AG04449 (cell line): ENCODE results near the gene NMRK2.
"Not testable (repeated sequence)": the region's sequence is repeated elsewhere in the genome, so short reads cannot be mapped to it uniquely, and the experiment has no call there.

ENCODE experiments used
- CTCF ChIA-PET: fragments of 350-600 bp; formaldehyde crosslinking; extraction: SDS; loops from one replicate; lab custom pipeline; 2021; ENCODE audit warnings: antibody characterized with exemption; lab: Yijun Ruan, JAX
- POLR2A ChIA-PET: fragments of 400-600, 350-600 bp; formaldehyde crosslinking; extraction: SDS; loops from one replicate; lab custom pipeline; 2020; ENCODE audit warnings: antibody characterized with exemption, inconsistent platforms; lab: Yijun Ruan, JAX
- DNase-seq: peaks from one replicate; pipeline ENCODE4 v3.0.0-alpha.2; 2010; ENCODE audit warnings: low read depth, low spot score
- H3K4me3 ChIP-seq: 2 replicates; pipeline ENCODE4 v1.5.1; 2011; ENCODE audit warnings: low read depth, mild to moderate bottlenecking, control low read depth, low read length
- TF ChIP-seq, protein P1 (sequence below): IDR thresholded peaks from one replicate; pipeline ENCODE4 v1.5.1; 2011; ENCODE audit warnings: mild to moderate bottlenecking, moderate library complexity, low read length, control low read depth, inconsistent platforms; ENCODE audit not compliant: insufficient read depth; ENCODE audit errors: missing control alignments

Gene NMRK2, protein sequence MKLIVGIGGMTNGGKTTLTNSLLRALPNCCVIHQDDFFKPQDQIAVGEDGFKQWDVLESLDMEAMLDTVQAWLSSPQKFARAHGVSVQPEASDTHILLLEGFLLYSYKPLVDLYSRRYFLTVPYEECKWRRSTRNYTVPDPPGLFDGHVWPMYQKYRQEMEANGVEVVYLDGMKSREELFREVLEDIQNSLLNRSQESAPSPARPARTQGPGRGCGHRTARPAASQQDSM

DNA sequence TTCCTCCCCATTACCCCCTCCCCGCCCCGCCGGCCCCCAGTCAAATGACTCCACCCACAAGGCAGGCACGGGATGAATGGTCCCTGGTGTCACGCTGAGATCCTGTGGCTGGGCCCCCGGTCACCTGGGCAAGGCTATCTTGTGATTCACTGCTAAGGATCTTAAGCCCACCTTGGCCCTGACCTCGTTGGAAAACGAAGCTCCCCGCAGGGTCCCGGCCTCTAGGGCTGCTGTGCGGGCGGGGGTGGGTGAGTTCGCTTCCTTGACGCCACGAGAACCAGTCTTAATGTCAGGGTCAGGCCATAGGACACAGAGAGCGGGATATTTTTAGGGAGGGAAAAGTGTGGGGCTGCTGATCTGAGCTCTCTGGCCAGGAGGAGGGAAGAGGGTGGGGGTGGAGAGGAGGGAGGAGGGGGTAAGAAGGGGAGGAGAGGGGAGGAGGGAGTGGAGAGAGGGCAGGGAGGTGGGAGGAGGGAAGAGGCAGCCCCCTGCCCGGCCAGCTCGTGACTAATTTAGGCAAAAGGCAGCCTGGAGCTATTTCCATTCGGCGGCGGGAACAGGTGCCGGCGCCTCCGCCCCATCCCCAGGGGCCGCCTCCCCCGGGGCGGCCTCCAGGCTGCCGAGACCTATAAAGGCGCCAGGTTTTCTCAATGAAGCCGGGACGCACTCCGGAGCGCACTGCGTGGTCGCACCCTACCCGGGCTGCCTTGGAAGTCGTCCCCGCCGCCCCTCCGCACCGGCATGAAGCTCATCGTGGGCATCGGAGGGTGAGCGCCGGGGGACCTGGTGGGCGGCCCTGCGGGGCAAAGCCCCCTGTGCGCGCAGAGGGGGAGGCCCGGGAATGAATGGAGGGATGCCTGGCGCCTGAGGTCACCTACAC lies at the start of gene NMRK2:
Gene NMRK2, plus strand, starts transcription at position 139 of the 880 bp plus-strand sequence. Its CDS starts 603 bp downstream, at position 742.
- TF ChIP-seq, protein P1, sequence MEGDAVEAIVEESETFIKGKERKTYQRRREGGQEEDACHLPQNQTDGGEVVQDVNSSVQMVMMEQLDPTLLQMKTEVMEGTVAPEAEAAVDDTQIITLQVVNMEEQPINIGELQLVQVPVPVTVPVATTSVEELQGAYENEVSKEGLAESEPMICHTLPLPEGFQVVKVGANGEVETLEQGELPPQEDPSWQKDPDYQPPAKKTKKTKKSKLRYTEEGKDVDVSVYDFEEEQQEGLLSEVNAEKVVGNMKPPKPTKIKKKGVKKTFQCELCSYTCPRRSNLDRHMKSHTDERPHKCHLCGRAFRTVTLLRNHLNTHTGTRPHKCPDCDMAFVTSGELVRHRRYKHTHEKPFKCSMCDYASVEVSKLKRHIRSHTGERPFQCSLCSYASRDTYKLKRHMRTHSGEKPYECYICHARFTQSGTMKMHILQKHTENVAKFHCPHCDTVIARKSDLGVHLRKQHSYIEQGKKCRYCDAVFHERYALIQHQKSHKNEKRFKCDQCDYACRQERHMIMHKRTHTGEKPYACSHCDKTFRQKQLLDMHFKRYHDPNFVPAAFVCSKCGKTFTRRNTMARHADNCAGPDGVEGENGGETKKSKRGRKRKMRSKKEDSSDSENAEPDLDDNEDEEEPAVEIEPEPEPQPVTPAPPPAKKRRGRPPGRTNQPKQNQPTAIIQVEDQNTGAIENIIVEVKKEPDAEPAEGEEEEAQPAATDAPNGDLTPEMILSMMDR: no peak
- POLR2A ChIA-PET: no interaction called here
- CTCF ChIA-PET: interaction anchor here (1.3 kb wide), 1 partner anchor 13 kb away, joined by 4 read pairs; no protein-coding TSS in a partner anchor
- no peak for DNase-seq
- H3K4me3 ChIP-seq: no peak within 1 kb of the TSS

DNA sequence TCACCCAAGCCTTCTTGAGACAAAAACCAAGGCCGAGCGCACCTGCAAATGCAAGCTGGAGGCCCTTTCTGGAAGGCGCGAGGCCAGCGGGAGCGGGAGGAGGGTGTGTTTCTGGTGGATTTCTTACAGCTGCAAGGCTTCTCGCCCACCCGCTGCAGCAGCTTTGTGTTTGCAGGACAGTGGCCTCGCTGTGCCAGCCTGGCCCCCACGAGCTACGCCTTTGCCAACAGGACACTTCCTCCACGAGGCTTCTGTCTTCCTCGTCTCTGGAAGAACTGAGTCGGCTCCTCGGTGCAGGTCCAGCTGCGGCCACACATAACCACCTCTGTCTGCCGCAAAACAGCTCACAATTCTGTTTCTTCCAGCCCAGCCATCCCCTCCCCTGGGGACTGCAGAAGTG lies 42.3 kb upstream of the NMRK2 start:
- TF ChIP-seq, protein P1: no peak
- ChIA-PET CTCF (no interaction called here), POLR2A (no interaction called here)
- no peak for DNase-seq
- H3K4me3 ChIP-seq: no peak overlapping the region

DNA sequence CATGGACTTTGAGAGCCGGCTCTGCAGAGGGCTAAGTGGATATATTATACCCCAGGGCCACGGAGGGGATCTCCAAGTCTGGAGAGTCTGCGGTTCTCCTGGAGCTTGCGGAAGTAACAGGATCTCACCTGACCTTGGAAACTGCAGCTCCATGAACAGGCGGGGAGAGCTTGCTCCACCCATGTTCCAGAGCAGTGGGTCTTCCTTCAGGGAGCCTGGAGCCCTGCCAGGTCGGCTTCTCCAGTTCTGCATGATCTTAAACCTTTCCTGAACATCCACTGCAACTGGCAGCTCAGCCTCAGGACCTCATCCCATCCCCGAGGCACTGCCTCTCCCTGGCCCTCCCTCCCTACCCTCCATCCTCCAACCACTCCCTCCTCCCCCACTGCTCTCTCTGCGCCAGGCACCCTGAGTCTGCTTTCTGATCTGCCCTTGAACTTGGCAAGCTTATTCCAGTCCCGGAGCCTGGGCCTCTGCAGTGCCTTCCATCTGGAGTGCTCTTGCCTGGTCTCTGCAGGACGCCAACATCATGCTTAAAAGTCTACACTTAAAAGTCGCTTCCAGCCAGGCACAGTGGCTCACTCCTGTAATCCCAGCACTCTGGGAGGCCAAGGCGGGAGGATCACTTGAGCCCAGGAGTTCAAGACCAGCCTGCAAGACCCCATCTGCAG lies 39.2 kb upstream of the NMRK2 start:
- CTCF ChIA-PET: no interaction called here
- POLR2A ChIA-PET: no interaction called here

DNA sequence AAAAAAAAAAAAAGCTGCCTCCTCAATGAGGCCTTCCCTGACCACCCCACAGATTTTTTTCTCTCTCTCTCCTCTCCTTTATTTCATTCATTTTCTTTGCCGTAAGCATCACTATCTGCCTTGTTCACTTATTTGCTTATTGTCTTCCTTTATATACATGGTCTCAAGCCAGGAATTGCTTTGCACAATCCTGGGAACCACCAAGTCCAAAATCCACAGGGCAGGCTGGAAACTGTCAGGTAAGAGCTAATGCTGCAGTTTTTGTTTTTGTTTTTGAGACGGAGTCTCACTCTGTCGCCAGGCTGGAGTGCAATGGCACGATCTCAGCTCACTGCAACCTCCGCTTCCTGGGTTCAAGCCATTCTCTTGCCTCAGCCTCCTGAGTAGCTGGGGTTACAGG lies 37.9 kb upstream of the NMRK2 start:
- POLR2A ChIA-PET, CTCF ChIA-PET, DNase-seq, H3K4me3 ChIP-seq: not testable (repeated sequence)

More for the DNA sequence above, 39.2 kb upstream of the NMRK2 start:
- no peak for DNase-seq
- TF ChIP-seq, protein P1: no peak
- H3K4me3 ChIP-seq: no peak overlapping the region

DNA sequence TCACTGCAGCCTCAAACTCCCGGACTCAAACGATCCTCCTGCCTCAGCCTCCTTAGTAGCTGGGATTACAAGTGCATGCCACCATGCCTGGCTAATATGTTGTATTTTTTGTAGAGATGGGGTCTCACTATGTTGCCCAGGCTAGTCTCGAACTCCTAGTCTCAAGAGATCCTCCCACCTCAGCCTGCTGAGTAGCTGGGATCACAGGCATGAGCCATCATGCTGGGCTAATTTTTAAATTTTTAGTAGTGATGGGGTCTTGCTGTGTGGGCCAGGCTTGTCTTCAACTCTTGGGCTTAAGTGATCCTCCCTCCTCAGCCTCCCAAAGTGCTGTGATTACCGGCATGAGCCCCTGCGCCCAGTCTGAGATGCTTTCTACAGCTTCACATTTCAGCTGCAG lies 37.1 kb upstream of the NMRK2 start:
- ChIA-PET CTCF (no interaction called here), POLR2A (no interaction called here)
- DNase-seq: no peak
- TF ChIP-seq, protein P1: no peak
- no peak overlapping the region for H3K4me3 ChIP-seq

DNA sequence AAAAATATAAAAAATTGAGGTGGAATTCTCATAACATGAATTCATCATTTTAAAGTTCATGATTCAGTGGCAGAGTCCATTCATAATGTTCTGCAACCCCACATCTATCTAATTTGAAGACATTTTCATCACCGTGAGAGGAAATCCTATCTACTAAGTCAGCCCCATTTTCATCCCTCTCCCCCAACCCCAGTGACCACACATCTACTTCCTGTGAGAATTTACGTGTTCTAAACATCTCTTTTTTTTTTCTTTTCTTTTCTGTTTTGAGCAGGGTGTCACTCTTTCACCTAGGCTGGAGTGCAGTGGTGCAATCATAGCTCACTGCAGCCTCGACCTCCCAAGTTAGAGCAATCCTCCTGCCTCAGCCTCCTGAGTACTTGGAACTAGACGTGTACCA lies 34.9 kb upstream of the NMRK2 start:
- ChIA-PET CTCF (no interaction called here), POLR2A (interaction anchor here (1.2 kb wide), 1 partner anchor 9 kb away, joined by 3 read pairs; no protein-coding TSS in a partner anchor)
- no peak overlapping the region for H3K4me3 ChIP-seq
- no peak for DNase-seq
- TF ChIP-seq, protein P1: no peak
